ENCODE data around the gene DVL3.
"Not testable (repeated sequence)": the region's sequence is repeated elsewhere in the genome, so short reads cannot be mapped to it uniquely, and the experiment has no call there.

DVL3 gene

DNA sequence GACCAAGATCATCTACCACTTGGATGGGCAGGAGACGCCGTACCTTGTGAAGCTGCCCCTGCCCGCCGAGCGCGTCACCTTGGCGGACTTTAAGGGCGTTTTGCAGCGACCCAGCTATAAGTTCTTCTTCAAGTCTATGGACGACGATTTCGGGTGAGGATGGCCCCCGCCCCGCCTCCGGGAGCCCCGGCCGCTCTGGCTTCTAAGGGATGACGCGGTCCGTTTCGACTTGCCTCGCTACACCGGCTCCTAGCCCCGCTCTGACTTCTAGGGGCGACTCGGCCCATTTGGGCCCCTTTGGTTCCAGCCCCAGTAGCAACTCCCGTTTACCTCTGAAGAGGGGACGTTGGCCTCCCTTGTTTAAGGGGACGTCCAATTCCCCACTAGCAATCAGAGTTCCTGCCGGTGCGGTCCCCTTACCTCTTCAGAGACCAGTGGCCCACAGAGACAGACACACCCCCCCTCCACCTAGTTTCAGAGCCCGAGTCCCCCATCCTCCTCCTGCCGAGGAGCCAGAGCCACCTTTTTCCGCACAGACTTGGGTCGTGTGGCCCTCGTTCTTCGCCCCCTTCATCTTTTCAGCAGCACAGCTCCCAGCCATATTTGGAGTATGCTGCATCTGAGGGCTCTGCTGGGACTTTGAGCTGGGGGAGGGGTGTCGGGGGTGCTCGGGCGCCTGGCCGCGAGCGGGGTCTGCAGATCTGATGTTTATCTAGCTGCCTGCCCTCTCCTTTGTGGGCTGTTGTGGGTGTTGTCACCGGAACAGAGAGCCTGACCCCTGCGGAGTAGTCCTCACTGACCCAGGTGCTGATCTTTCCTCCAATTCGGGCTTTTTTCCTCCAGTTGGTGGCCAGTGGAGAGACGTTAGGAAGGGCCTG lies 706 bp downstream of the DVL3 start:
- no peak for DNase-seq (ENCODE audit: low spot score)

DNA sequence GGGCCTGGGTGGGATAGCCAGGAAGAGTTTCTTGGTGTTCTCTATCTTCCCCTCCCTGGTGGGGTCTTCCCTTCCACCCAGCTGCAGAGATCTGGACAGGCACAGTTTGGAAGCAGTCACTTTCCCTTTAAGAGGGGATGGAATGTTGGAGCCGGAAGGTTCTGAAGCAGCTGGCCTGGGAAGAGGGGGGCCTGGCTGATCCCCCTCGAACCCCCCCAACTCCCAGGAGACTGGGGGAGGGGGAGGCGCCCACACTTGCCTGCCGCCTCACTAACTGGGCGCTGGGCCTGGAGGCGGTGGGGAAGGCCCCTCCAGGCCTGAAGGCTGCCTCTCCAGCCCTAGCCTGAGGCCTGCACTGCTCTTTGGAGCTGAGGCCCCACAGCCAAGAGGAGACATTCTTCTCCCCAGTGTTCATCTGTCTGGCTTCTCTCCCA lies 1.4 kb downstream of the DVL3 start:
- DNase-seq (ENCODE audit: low spot score), result peak; percentile 63

DNA sequence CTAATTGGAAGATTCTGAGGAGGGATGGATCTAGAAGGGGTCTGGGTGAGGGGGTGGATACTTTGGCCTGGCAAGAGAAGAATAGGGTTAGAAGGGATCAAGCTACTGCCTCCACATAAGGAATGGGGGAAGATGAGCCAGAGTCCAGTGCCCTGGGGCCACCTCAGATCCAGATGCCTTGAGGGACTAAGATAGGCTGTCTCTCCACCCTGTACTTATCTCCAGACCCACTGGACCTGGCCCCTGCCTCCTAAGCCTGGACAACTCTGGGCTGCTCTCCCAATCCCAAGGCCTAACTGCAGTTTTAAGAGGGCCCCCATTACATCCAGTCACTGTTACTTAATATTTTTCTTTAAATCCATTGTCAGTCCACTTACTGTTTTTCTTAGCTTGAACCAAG lies 2.0 kb downstream of the DVL3 start:
- DNase-seq (ENCODE audit: low spot score), result no peak

DNA sequence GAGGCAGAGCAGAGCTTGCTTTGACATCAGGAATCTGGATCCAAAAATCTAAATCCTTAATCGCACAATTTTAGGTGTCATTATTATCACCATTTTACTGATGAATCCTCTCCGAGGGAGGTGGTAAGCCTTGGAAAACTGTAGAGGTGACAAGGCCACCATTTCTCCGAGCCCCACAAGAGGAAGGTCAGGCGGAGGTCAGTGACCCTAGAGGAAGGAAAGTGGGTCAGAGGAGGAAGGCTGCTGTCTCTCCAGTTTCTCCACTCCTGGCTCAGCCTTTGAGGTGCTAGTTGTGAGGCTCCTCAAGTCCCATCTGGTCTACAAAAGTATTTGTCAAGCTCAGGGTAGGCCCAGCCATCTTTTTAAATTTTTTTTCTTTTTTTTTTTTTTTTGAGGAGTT lies 3.2 kb downstream of the DVL3 start:
- DNase-seq (ENCODE audit: low spot score), result no peak

DNA sequence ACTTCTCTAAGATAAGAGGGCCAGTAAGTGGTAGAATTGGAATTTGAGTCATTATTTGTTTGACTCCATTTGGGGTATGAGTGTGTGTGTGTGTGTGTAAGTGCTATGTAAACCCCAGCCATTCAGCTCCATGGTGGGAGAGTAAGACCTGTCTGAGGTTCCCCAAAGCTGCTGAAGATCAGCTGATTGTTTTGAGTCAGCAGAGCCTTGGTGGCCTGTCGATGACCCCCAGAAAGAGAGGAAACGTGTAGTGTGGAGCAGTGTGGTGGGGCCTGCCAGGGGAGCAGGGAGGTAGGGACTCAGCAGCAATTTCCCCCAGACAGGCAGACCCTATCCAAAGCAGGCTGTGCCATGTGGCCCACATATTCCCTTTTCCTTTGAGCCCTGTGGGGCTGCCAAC lies 5.3 kb downstream of the DVL3 start:
- no peak for DNase-seq (ENCODE audit: low spot score)

DNA sequence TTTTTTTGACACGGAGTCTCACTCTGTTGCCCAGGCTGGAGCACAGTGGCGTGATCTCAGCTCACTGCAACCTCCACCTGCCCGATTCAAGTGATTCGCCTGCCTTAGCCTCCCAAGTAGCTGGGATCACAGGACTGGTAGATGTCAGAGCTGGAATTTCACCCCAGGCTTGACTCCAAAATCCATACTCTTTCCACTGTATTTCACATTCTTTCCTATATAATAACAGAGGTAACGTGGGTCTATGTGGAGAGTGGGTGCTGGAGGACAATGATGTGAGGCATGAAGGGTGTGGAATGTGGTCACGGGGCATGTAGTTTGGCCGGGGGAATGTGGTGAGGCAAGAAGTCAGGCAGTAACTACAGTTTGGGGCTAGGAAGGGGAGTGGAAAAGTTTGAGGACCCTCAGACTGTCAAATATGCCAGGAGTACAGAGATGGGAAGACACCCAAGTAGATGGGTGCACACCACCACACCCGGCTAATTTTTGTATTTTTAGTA lies 7.4 kb downstream of the DVL3 start:
- not testable (repeated sequence) for DNase-seq (ENCODE audit: low spot score)

DNA sequence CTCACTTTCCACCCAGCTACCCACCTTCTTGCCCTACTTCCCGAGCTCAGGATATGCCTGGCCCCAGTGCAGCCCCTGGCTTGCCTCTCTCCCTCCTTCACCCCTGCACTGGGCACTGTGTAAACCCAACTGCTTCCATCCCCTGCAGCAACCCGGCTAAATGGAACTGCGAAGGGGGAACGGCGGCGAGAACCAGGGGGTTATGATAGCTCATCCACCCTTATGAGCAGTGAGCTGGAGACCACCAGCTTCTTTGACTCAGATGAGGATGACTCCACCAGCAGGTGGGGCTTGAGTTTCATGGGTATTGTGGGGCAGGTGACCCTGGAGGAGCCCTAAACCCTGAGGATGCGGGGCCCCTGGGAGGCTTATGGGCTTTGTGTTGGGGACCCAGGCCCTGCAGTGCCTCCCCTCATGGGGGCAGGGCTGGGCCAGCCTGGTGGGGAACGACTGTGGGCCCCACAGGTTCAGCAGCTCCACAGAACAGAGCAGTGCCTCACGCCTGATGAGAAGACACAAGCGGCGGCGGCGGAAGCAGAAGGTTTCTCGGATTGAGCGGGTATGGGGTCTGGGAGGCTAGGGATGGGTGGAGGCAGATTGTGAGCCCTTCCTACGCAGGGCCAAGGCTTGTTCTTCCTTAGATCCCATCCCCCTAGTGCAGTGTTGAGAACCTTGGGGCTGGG lies 9.6 kb downstream of the DVL3 start:
- no peak for DNase-seq (ENCODE audit: low spot score)

DNA sequence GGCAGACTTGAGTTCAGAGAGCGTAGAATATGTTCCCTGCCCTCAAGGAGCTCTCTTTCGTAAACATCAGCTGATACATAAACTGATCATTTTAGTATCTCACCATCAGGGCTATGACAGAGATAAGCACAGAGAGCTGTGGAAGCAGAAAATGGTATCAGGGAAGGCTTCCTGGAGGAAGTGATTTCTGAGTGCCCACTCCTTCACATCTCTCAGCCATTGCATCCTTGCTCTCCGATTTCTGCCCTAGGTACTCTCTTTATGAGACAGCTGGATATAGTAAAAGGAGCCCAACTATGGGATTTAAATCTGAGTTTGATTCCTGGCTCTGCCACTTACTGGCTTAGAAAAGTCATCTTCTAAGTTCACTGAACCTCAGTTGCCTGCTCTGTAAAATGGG lies 10.4 kb downstream of the DVL3 start:
- DNase-seq (ENCODE audit: low spot score), result no peak

DNA sequence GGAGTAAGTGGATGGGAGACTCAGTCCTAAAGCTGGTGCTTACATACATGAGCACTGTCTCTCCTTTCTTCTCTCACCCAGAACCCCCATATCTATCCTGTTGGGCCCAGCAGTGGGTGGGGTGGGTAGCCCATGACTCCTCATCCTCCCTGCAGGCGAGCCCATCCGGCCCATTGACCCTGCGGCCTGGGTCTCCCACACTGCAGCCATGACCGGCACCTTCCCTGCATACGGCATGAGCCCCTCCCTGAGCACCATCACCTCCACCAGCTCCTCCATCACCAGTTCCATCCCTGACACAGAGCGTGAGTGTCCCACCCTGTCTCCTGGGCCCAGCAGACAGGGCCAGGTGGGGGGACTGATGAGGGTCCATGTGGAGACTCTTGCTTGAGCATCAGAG lies 11.5 kb downstream of the DVL3 start:
- no peak for DNase-seq (ENCODE audit: low spot score)

DNA sequence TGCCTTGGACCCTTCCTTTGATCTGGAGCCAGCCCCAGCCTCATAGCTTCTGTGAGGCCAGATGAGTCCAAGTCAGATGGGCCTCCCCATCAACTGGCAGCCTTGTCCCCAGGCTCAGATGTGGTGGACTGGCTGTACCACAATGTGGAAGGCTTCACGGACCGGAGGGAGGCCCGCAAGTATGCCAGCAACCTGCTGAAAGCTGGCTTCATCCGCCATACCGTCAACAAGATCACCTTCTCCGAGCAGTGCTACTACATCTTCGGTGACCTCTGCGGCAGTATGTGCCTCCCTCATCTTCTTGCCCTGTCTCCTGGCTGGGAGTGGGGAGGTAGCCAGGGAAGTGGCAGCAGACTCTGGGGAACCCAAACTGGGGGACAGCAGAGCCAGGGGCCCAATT lies 12.6 kb downstream of the DVL3 start:
- DNase-seq (ENCODE audit: low spot score), result no peak

DNA sequence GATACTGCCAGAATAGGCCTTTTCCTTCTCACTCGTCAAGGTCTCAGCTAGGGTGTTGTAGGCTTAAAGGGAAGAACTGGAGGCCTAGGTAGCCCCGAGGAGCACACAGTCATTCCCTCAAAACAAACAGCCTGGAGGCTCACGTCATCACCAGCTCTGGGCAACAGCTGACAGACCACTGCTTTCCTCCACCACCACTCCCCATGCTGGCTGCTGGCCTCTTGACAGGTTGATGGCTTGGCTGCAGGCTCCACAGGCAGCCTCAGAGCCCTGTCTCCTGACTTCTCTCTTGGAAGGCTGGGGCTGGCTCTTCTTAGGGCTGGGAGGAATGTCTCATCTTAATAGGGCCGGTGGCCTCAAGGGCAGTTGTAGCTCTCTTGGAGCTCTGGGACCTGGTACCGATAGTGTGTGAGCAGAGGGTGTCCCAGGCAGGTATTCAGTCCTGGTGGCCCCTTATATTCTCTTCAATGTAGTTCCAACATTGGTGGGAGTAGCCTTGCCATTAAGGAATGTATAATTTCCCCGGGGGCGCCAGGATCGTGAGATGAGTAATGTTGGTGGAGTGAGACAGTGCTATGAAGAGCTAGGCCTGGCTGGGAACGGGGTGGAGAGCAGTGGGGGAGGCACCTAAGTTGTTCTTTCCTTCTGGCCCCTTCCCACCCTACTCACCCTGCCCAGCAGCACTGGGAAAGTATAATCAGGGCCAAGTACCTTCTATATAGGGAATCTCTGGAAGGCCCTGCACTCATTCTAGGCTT lies 13.4 kb downstream of the DVL3 start:
- DNase-seq (ENCODE audit: low spot score), result no peak

DNA sequence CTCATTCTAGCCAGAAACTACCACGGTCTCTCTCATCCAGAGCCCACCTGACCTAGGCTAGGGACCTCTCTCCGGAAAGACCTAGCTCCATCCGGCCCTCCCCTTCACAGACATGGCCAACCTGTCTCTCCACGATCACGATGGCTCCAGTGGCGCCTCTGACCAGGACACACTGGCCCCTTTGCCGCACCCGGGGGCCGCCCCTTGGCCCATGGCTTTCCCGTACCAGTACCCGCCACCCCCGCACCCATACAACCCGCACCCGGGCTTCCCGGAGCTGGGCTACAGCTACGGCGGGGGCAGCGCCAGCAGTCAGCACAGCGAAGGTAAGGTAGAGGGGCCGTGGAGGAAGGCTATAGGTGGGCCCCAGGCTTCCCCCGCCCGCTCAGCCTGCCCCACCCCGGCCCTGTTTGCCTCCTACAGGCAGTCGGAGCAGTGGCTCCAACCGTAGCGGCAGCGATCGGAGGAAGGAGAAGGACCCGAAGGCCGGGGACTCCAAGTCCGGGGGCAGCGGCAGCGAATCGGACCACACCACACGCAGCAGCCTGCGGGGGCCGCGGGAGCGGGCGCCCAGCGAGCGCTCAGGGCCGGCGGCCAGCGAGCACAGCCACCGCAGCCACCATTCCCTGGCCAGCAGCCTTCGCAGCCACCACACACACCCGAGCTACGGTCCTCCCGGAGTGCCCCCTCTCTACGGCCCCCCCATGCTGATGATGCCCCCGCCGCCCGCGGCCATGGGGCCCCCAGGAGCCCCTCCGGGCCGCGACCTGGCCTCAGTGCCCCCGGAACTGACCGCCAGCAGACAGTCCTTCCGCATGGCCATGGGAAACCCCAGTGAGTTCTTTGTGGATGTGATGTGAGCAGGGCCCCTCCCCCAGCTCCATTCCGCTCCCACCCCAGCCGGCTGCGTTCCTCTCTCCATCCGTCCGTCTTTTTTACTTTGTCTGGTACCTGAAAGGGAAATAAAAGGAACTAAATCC lies 15.0 kb downstream of the DVL3 start:
- DNase-seq (ENCODE audit: low spot score), result no peak

DNA sequence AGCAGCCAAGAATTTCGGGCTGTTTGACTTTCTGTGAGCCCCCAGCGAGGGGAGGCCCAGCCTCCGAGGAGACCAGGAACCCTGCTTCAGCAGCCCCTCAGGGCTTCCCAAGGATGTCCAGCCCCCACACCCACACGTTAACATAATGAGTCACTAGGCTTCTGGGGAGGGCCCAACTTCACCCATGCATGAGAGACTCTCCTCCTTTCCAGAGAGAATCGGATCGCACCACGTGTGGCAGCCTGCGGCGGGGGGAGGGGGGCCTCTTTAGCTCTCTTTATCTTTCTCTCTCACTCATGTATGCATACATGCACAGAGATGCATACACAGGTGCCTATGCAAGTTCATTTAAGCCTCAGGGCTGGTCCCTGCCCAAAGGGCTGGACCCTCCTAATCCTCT lies 16.4 kb downstream of the DVL3 start:
- DNase-seq (ENCODE audit: low spot score), result peak; percentile 88

DNA sequence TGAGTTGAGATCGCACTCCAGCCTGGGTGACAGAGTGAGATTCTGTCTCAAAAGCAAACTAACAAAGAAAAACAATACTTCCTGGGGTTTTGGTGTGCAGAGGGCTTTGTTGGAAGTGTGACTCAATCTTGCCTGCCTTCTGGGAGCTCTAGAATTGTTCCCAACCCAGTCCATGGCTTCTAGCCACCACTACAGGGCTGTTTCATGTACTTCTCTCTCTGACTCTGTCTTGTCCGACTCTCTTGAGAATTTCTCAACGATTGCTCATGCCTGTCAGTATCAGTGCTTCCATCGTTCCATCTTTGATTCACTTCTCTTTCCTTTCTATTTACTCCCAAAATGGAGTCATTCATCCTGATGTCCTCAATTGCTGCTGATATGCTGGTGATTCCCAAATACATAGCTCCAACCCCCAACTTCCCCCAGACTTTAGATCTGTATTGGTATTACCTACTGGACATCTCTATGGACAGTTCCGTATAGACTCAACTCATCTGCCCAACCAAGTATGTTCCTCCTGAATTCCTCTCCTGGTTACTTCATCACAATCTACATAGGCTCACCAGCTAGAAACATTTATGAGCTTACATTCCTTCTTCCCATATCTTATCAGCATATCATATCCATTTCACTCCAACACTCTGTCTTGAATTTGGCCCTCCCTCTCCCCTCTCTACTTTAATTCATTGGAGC lies 17.6 kb downstream of the DVL3 start:
- no peak for DNase-seq (ENCODE audit: low spot score)

DNA sequence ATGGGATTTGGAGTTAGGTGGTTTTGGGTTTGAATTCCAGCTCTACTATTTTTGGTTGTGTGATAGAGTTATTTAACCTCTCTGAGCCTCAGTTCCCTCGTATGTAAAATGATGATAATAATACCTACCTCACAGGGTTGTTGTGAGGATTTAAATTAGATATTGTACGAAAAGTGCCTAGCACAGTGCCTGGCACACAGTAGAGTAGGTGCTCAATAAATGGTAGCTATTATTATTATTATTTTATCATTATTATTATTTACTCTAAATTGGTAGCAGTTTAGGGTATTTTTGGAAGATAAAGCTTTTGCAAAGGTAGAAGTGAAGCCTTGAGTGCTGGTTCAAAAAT lies 18.2 kb downstream of the DVL3 start:
- no peak for DNase-seq (ENCODE audit: low spot score)

DNA sequence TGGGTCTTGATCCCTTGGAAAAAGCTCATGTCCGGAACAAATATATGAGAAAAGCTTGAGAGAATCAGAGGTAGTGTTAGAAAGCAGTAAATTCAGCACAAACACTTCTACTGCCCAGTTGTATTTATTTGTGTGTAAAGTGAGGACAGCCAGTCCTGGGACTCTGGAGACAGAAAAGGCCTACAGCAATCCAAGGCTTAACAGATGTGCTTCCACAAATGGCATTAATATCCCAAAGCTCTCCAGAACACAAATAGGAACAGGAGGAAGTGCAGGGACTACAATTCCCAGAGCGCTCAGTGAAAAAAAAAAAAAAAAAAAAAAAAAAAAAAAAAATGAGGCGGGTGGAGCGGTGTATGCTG lies 19.1 kb downstream of the DVL3 start:
- no peak for DNase-seq (ENCODE audit: low spot score)

DNA sequence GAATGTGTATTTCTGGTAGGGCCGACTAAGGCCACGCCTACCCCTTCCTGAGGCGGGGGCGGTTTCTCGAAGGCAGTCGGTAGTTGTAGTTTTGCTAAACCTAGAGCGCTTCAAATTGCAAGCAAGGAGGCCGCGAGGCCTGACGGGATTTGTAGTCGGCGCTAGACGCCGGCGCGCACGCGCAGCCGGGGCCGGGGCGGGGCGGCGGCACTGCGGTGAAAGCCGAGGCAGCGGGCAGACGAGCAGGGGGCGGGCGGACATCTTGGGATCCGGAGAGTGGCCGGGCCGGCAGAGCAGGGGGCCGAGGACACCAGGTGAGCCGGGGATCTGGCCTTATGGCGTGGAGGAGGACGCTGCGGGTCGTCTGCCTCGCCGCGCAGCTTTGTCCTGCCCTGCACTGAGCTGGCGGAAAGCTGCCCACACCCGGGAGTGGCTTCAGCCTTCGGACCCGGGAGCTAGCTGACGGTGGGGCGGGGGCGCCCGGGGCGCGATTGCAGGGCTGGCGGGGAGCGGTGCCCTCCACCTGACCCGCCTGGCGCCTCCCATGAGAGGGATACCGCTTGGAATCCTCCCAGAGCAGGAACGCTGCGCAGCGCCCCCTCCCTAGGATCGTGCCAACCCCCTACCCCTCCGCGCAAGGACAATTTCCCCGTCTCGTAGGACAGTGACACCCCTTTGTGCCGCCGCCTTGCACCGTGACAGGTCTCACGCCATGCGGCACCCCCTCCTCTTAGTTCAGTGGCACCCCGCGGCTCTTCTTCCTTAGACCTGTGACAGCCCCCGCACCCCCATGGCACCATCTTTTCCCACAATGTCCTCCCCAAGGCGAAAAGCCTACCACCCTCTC lies 19.7 kb downstream of the DVL3 start, which contains the start of gene AP2M1:
TSS of gene AP2M1 (plus strand) at position 210 of the 847 bp plus-strand sequence. CDS start 2,139 bp downstream, outside the sequence.
- DNase-seq (ENCODE audit: low spot score), result peak; percentile 100

DNA sequence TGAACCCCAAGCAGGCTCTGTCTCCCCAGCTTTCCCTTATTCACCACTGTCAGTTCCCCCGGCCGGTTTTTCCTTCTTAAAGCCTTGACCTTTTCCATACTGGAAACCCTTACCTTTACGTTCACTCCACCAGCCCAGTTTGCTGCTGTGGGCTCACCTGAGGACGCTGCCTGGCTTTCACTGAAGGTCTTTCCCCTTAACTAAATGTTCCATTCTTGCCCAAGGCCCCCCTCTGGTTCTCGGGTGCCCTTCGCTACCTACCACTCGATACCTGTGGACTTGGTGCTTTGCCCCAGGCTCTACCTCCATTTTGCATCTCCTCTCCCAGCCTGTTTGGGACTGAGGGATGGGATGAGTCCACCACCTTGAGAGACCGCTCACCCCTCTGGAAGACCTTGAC lies 20.3 kb downstream of the DVL3 start:
- no peak for DNase-seq (ENCODE audit: low spot score)

DNA sequence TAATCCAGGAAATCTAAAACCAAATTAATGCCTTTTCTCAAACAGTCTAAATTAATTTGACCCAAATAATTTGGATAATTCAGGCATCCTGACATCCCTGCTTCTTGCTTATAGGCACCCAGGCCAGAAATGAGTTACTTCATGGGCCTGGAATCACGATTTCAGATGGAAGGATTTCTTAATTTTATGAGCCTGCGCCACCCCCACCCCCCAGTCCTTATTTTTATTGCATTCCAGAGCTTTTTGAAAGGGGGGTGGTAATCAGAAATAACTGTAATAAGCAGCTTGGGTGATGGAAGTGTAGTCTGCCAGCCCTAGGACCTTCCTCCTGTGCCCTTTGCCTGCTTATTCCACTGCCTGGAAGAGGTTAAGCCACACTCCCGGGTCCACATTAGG lies 20.8 kb downstream of the DVL3 start:
- no peak for DNase-seq (ENCODE audit: low spot score)

Data from COLO829 (cell line).